IPS DF 4.7 (cell line): ENCODE data around the gene CUL7.
"Not testable (repeated sequence)": the region's sequence is repeated elsewhere in the genome, so short reads cannot be mapped to it uniquely, and the experiment has no call there.

Experiments used
- DNase-seq: peaks from one replicate; pipeline ENCODE4 v3.0.0-alpha.2; 2013; ENCODE audit warnings: low spot score; ENCODE audit errors: extremely low read depth

The CUL7 gene

DNA sequence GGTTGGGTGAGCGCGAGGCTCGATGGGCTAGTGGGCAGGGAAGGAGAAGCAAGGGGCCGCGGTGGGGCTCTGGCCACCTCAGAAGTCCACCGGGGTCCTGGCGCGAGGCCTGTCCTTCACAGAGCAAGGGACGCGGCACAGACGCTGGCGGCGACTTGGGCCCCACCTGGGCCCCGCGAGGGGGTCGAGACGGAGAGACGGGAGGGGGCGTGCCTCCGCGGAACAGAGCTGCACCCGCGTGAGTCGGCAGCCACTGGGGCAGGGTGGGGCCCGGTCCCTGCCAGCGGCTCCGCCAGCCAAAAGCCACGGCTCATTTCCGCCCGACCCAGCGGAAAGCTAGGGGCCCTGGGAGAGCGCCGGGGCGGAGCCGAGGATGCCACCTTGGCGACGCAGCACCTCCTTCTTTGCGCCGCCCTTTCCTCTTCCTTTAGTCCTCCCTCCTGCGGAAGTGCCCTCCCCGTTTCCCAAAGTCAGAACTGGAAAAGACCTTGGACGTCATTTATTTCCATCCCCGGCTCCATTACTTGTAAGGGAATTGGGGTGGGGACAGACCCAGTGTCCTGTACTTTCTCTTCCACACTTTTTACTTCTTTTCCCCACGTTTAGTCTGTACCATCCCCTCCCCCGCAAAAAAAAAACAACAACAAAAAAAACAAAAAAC is at the start of gene CUL7:
Gene CUL7, minus strand, starts transcription at position 307 of the 661 bp plus-strand sequence. CDS start 1,063 bp downstream, outside the sequence.
- no peak for DNase-seq

GRCh38 chr6:43101497-43101896 is 47.8 kb upstream of the CUL7 start:
- DNase-seq: no peak

- no peak for DNase-seq
These were observed 43.9 kb upstream of the CUL7 start for GRCh38 chr6:43097502-43097901.

GRCh38 chr6:43097098-43097489 is 43.4 kb upstream of the CUL7 start:
- no peak for DNase-seq

GRCh38 chr6:43096451-43097097 is 42.9 kb upstream of the CUL7 start:
- no peak for DNase-seq

GRCh38 chr6:43095939-43096338 is 42.3 kb upstream of the CUL7 start:
- no peak for DNase-seq

DNA sequence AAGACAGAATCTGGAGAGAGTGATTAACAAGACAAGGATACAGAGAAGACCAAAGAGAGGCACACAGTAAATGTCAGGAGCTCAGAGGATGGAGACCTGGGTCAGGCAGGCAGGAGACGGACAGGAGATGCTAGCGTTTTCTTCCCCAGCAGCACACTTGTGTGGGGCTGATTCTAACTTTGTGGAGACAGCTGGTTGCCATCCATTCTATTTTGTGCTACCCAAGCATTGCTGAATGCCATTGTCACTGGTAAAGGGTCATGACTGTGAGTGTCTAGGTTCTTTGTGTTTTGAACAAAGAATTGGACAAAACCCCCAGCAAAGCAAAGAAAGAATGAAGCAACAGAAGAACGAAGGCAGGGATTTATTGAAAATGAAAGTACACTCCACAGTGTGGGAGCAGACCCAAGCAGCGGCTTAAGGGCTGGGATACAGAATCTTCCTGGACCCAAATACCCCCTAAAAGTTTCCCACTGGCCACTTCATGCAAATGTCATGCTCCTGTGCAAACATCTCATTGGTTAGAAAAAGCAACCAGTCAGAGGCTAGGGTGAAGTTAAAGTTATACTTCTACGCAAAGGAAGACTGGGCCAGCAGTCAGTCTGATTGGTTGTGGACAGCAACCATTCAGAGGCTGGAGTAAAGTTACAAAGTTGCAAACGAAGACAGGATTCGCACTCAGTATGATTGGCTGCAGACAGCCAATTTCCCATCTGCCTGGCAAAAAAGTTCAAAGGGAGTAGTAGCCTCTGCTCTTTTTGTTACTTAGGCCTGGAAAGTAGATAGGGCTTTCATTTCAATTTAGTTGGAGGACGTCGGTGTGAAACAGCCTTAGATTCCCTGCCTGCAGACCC is 40.0 kb upstream of the CUL7 start:
- no peak for DNase-seq

- DNase-seq: no peak
These were observed 39.0 kb upstream of the CUL7 start for GRCh38 chr6:43092635-43093034.

DNA sequence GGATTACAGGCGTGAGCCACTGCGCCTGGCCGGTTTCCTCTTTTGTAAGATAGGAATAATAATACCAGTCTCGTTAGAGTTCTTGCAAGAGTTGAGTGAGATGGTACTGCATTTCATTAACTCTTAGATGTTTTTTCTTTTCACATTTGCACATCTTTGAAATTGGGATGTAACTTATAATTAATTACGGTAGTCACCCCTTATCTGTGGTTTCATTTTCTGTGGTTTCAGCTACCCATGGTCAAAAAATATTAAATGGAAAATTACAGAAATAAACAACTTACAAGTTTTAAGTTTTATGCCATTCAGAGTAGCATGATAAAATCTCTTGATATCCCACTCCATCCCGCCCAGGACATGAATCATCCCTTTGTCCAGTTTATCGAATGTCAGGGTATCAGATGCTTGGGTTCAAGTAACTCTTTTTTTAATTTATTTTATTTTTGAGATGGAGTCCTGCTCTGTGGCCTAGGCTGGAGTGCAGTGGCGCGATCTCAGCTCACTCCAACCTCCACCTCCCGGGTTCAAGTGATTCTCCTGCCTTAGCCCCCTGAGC is 37.9 kb upstream of the CUL7 start:
- DNase-seq: no peak

GRCh38 chr6:43091020-43091419 is 37.4 kb upstream of the CUL7 start:
- DNase-seq: no peak

GRCh38 chr6:43090559-43090956 is 36.9 kb upstream of the CUL7 start:
- DNase-seq: no peak

DNA sequence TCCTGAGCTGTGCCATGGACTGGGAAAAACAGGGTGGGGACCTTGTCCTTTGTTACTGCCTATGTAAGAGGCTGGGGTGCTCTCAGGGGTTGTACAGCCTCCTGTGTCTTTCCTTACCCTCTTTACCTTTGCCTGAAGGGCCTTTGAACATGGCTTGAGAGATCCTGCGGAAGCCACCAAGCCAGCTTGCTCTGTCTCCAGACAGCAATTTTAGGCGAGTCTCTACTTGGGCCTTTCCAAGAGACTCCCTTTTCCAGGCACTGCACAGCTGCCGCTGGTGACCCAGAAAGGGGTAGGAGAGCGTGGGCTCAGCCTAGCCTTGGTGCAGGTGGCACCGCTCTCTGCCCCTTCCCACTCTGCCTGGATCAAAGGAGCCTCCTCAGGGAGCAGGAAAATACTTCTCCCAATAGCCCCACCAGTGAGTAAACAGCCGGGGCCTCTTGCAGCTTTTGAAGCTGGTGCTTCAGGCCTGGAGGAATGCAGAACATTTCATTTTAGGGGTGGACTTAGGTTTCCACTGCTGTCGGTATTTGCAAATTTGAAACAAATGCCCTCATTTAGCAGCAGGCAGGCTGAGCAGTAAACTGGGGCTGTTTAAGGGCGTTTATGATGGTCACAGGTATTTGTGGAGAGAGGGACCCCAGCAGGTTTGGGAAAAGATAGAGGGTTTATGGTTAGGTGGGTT is 36.4 kb upstream of the CUL7 start:
- DNase-seq: no peak

DNA sequence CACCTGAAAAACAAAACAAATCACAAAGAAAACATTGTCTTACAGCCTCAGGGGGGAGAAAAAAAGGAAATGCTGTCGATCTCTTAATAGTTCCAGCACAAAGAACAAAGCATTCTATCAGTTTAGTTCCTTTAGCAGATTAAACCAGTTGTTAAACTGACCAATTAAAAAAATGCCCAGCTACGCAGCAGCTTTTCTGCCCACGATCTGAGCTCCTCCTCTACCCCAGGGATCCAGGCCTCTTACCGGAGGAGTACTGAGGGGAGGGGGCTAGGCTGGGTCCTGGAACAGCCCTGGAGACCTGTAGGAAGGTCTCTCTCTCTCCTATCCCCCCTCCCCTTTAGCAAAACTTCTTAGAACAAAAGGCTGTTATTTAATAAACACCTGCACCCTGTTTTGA is 35.8 kb upstream of the CUL7 start:
- no peak for DNase-seq

- DNase-seq: no peak
These were observed 35.0 kb upstream of the CUL7 start for GRCh38 chr6:43088654-43089056.

DNA sequence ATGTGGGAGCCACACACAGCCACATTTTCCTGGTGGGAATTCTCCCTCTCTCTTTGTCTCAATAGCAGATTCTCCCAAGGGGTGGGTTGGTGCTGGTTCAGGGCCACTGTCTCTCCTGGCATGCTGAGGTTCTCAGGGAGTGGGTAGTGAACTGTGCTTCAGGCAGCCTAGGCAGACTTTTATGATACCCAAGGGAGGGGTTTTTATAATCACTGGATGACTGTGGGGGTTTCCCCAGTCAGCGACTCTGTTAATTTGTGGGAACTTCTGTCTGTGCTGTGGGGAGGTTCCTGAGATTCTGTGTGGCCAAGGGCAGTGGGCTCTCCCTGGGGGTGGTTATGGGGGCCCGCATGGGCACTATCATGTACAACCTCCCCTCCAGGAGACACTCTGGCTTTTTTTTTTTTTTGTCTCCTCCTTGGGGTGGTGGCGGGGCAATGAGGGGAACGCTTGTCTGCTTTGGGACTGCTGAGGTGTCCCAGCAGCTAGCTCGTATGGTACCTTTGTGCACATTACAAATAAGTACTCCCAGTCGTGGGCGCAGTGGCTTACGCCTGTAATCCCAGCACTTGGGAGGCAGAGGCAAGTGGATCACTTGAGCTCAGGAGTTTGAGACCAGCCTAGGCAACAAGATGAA is 32.5 kb upstream of the CUL7 start:
- DNase-seq: no peak

DNA sequence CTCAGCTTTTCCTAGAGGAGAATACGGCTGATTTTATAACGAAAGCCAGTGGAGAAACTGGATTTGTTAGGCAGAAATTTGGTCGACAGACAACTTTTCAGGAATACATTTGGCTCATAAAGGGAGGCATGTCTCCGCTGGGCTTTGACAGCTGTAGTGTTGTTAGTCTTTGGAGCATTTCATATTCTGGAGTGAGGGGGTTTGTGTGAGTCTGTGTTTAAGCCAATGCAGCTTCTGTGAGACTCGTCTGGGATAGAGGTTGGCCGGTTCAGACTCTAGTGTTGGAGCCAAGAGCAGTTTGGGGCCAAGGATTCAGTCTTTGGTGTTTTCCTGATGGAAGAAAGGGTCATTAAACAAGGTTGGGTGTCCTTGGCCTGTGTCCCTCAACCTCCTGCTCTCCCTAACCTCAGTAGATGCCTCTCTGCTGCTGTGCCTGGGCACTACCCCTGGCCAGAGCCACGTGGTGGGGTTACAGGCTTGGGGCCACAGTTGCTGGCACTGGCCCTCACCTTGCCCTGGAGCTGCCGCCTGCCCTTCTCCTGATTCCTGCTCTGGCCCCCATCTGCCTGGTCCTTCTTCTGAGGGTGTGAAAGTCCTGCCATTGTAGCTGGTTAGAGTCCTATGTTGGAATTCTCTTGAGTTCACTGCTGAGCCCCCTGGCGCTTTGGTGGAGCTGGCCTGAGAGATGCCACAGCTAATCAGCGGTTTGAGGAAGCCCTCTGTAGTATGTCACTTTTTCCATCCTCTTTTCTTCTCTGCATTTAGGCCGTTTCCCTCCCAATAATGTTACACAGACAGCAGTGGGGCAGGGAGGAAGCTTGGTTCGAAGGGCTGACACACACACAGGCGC is 29.4 kb upstream of the CUL7 start:
- DNase-seq: no peak

GRCh38 chr6:43081922-43082321 is 28.3 kb upstream of the CUL7 start:
- not testable (repeated sequence) for DNase-seq

GRCh38 chr6:43081043-43081442 is 27.4 kb upstream of the CUL7 start:
- DNase-seq: no peak

DNA sequence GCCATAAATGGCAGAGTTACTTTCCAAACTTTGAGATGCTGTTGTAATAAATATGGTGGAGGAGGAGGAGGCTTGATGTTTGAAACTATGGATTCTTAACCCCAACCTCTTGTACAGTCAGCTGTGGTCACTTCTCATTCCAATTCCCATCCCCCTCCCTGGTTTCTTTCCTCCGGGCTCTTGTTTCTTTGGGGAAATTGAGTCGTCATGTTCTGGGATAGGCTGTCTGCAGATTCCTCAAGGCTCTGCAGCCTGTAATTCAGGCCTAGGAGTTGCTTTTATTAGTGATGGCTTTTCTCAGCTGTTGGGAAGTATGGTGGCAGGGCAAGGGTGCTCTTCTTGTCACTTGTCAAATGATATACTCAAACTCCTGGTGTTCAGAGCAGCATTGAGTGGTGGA is 25.0 kb upstream of the CUL7 start:
- no peak for DNase-seq

- no peak for DNase-seq
These were observed 24.4 kb upstream of the CUL7 start for GRCh38 chr6:43077981-43078511.
